HepG2 (cell line): ENCODE results near the gene ADM. TPM values are rescaled to one million over a fixed set of nuclear protein-coding genes. Genes with fewer than 3 reads are reported as not detected.

Source experiments
- AGO1 ChIP-seq: fragments of 200-400 bp; formaldehyde crosslinking; IDR thresholded peaks from 2 replicates; pipeline ENCODE4 v1.6.1; 2017; ENCODE audit warnings: mild to moderate bottlenecking, low read depth, low read length, moderate library complexity; ENCODE audit not compliant: poor library complexity, severe bottlenecking
- ATAD3A ChIP-seq: sonication (generic); formaldehyde crosslinking; IDR thresholded peaks from 2 replicates; pipeline ENCODE4 v1.4.0; 2020; ENCODE audit warnings: missing genetic modification reagents
- ATF7-NPFF ChIP-seq: sonication (generic); formaldehyde crosslinking; IDR thresholded peaks from 2 replicates; pipeline ENCODE4 v1.8.1; 2023; ENCODE audit warnings: mild to moderate bottlenecking, low read depth, missing genetic modification reagents, moderate library complexity
- FOXM1 ChIP-seq: sonication (generic); formaldehyde crosslinking; IDR thresholded peaks from 2 replicates; pipeline ENCODE4 v1.5.0; 2020; ENCODE audit warnings: missing genetic modification reagents
- HCFC1 ChIP-seq: fragments of 150-350 bp; IDR thresholded peaks from 2 replicates; pipeline ENCODE4 v1.6.1; 2014; ENCODE audit warnings: low read depth, low read length
- HDAC2 ChIP-seq: sonication (generic); formaldehyde crosslinking; IDR thresholded peaks from 2 replicates; pipeline ENCODE4 v1.4.0; 2020; ENCODE audit warnings: missing genetic modification reagents
- HMGXB3 ChIP-seq: sonication (generic); formaldehyde crosslinking; IDR thresholded peaks from 2 replicates; pipeline ENCODE4 v1.4.0; 2020; ENCODE audit warnings: missing genetic modification reagents, borderline replicate concordance
- HOXA9 ChIP-seq: sonication (generic); formaldehyde crosslinking; IDR thresholded peaks from 2 replicates; pipeline ENCODE4 v1.8.1; 2022; ENCODE audit warnings: missing genetic modification reagents, mild to moderate bottlenecking, moderate library complexity, borderline replicate concordance
- HOXD1 ChIP-seq: sonication (generic); formaldehyde crosslinking; IDR thresholded peaks from 2 replicates; pipeline ENCODE4 v1.5.0; 2020; ENCODE audit warnings: missing genetic modification reagents
- JDP2 ChIP-seq: sonication (generic); formaldehyde crosslinking; IDR thresholded peaks from 2 replicates; pipeline ENCODE4 v1.8.1; 2022; ENCODE audit warnings: missing genetic modification reagents, borderline replicate concordance
- KLF12 ChIP-seq: sonication (generic); formaldehyde crosslinking; IDR thresholded peaks from 2 replicates; pipeline ENCODE4 v1.4.0; 2020; ENCODE audit warnings: missing genetic modification reagents, borderline replicate concordance
- MAFK ChIP-seq, 2 experiments: IDR thresholded peaks in 1 of 2; conservative IDR thresholded peaks in 1 of 2; 2 replicates each; pipeline ENCODE4 v1.6.1; 2011; ENCODE audit warnings: improper control_type of control experiment in 2 of 2, low read length in 2 of 2
- MXD3 ChIP-seq: IDR thresholded peaks from 2 replicates; pipeline ENCODE4 v1.6.1; 2016; ENCODE audit warnings: mild to moderate bottlenecking, missing biosample characterization, missing genetic modification reagents
- NCOA2 ChIP-seq: sonication (generic); formaldehyde crosslinking; IDR thresholded peaks from 2 replicates; pipeline ENCODE4 v1.8.0; 2022; ENCODE audit warnings: inconsistent platforms
- NFIB ChIP-seq: sonication (generic); formaldehyde crosslinking; IDR thresholded peaks from 2 replicates; pipeline ENCODE4 v1.9.0; 2021; ENCODE audit warnings: missing genetic modification reagents, mild to moderate bottlenecking, borderline replicate concordance
- NFKBIZ ChIP-seq: IDR thresholded peaks from 2 replicates; pipeline ENCODE4 v1.6.1; 2018; ENCODE audit warnings: missing genetic modification reagents, missing compliant biosample characterization
- NFYC ChIP-seq: IDR thresholded peaks from 2 replicates; pipeline ENCODE4 v1.6.1; 2016; ENCODE audit warnings: missing genetic modification reagents, missing compliant biosample characterization
- POLR2A ChIP-seq, 2 experiments: IDR thresholded peaks; 2 replicates each; pipeline ENCODE4 v1.6.1; 2011; ENCODE audit warnings: low read depth in 2 of 2, low read length in 2 of 2, mild to moderate bottlenecking in 1 of 2, moderate library complexity in 1 of 2; ENCODE audit not compliant: insufficient read depth in 1 of 2
- SMAD1 ChIP-seq: sonication (generic); formaldehyde crosslinking; IDR thresholded peaks from 2 replicates; pipeline ENCODE4 v1.4.0; 2020; ENCODE audit warnings: missing genetic modification reagents, low read depth, mild to moderate bottlenecking, borderline replicate concordance
- TARDBP ChIP-seq: sonication (generic); formaldehyde crosslinking; IDR thresholded peaks from 2 replicates; pipeline ENCODE4 v1.8.0; 2022; ENCODE audit warnings: mild to moderate bottlenecking, missing genetic modification reagents
- TEAD2 ChIP-seq: sonication (generic); formaldehyde crosslinking; IDR thresholded peaks from 2 replicates; pipeline ENCODE4 v1.9.0; 2021; ENCODE audit warnings: missing genetic modification reagents
- ZIK1 ChIP-seq: sonication (generic); formaldehyde crosslinking; IDR thresholded peaks from 2 replicates; pipeline ENCODE4 v1.5.0; 2020; ENCODE audit warnings: mild to moderate bottlenecking, low read depth, missing genetic modification reagents, borderline replicate concordance
- ZNF17 ChIP-seq: sonication (generic); formaldehyde crosslinking; IDR thresholded peaks from 2 replicates; pipeline ENCODE4 v1.5.0; 2020; ENCODE audit warnings: mild to moderate bottlenecking, missing genetic modification reagents
- ZNF253 ChIP-seq: sonication (generic); formaldehyde crosslinking; IDR thresholded peaks from 2 replicates; pipeline ENCODE4 v1.8.0; 2022; ENCODE audit warnings: mild to moderate bottlenecking, missing genetic modification reagents, borderline replicate concordance
- ZNF3 ChIP-seq: IDR thresholded peaks from 2 replicates; pipeline ENCODE4 v1.7.0; 2017; ENCODE audit warnings: inconsistent platforms
- ZNF629 ChIP-seq: sonication (generic); formaldehyde crosslinking; conservative IDR thresholded peaks from 2 replicates; pipeline ENCODE4 v1.5.0; 2020; ENCODE audit warnings: missing genetic modification reagents
- ZNF709 ChIP-seq: sonication (generic); formaldehyde crosslinking; IDR thresholded peaks from 2 replicates; pipeline ENCODE4 v1.5.0; 2020; ENCODE audit warnings: mild to moderate bottlenecking, missing genetic modification reagents
- polyA plus RNA-seq, 8 experiments: library from polyadenylated mRNA; depleted of rRNA in 3 of 8; stranded (reverse) in 7 of 8; unstranded in 1 of 8; fragments of >200 nt; fragmentation: Illumina TruSeq in 4 of 8; extraction: Trizol in 4 of 8; gene quantifications; 2 replicates each; pipeline versions ENCODE4 v1.2.1 to v1.2.3, GENCODE V29; 2011 to 2016; ENCODE audit warnings: low read depth in 4 of 8, missing spikeins in 1 of 8, mixed read lengths in 1 of 8; ENCODE audit not compliant: insufficient read depth in 1 of 8
- total RNA-seq, 5 experiments: library from RNA; depleted of rRNA; stranded (reverse); fragments of >200 nt; fragmentation: Illumina TruSeq; extraction: Trizol; gene quantifications; 2 replicates each; pipeline ENCODE4 v1.2.3, GENCODE V29; 2016; ENCODE audit warnings: low read depth in 1 of 5
- TF ChIP-seq, protein P1 (sequence below): sonication (generic); formaldehyde crosslinking; IDR thresholded peaks from 2 replicates; pipeline ENCODE4 v1.4.0; 2020; ENCODE audit warnings: missing genetic modification reagents

ADM gene
- total and polyA plus RNA-seq, 2 of the 13 experiments (the other 11 are each of a cell fraction or from before 2014, with no cell fraction given) = 10.7 to 26.1 TPM

DNA sequence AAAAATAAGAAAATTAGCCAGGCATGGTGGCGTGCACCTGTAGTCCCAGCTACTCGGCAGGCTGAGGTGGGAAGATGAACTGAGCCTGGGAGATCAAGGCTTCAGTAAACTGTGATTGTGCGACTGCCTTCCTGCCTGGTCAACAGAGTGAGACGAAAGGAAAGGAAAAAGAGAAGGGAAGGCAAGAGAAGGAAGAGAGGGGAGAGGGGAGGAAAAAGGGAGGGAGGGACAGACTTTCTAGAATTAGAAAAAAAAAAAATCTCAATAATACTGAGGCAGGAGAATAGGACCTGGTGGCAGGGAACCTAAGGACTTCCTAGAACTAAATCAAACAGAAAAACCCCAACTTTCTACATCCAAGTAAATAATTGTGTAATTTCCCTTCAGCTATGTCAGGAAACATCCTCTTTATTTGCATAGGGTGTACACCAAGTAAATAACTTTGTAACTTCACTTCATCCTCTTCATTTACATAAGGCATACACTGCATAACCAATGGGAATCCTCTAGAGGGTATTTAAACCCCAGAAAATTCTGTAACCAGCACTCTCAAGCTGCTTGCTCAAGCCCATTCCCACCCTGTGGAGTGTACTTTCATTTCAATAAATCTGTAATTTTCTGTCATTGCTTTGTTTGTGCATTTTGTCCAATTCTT, 19.6 kb upstream of the ADM start (continued):
- peak; percentile 55; the same call in 1 of the 2 replicates for TF ChIP-seq HDAC2 (CRISPR knock-in tag)
- no peak for TF ChIP-seq HMGXB3 (CRISPR knock-in tag)
- TF ChIP-seq ZNF253 = no peak
- no peak for TF ChIP-seq SMAD1
- TF ChIP-seq, protein P1, sequence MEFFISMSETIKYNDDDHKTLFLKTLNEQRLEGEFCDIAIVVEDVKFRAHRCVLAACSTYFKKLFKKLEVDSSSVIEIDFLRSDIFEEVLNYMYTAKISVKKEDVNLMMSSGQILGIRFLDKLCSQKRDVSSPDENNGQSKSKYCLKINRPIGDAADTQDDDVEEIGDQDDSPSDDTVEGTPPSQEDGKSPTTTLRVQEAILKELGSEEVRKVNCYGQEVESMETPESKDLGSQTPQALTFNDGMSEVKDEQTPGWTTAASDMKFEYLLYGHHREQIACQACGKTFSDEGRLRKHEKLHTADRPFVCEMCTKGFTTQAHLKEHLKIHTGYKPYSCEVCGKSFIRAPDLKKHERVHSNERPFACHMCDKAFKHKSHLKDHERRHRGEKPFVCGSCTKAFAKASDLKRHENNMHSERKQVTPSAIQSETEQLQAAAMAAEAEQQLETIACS = no peak
- TF ChIP-seq MXD3 (CRISPR knock-in tag) = no peak
- TF ChIP-seq FOXM1 (CRISPR knock-in tag) = no peak
- TF ChIP-seq NFKBIZ (CRISPR knock-in tag) = peak; percentile 98
- no peak for TF ChIP-seq ATAD3A
- TF ChIP-seq ZNF17 (CRISPR knock-in tag) = no peak
- TF ChIP-seq MAFK (conservative IDR thresholded peaks at IDR 0.05 in 1 of 2, IDR thresholded peaks at IDR 0.05 in 1 of 2; ENCODE audit: low read length in 2 of 2) = no peak
- TF ChIP-seq ZNF3 (CRISPR knock-in tag) = no peak
- TF ChIP-seq ATF7-NPFF (CRISPR knock-in tag) = no peak
- TF ChIP-seq ZIK1 = no peak
- peak; percentile 58 to 85 for TF ChIP-seq POLR2A (IDR thresholded peaks at IDR 0.05; ENCODE audit: insufficient read depth in 1 of 2, low read depth in 2 of 2, low read length in 2 of 2)
- TF ChIP-seq TEAD2 (CRISPR knock-in tag) = no peak
- no peak for TF ChIP-seq ZNF709 (CRISPR knock-in tag)
- no peak for TF ChIP-seq KLF12 (CRISPR knock-in tag)
- no peak for TF ChIP-seq JDP2
- TF ChIP-seq HOXD1 (CRISPR knock-in tag) = no peak
- no peak for TF ChIP-seq TARDBP
- peak; percentile 83 for TF ChIP-seq NCOA2 (CRISPR knock-in tag)
- no peak for TF ChIP-seq AGO1
- no peak; the same call in 1 of the 2 replicates for TF ChIP-seq NFYC (CRISPR knock-in tag)
- TF ChIP-seq ZNF629 (CRISPR knock-in tag) = no peak
- no peak for TF ChIP-seq NFIB (CRISPR knock-in tag)
- no peak for TF ChIP-seq HOXA9 (CRISPR knock-in tag)
- no peak for TF ChIP-seq HCFC1
